GM12872 (cell line): ENCODE data around the gene DYNLL1.

Experiments
- CTCF ChIP-seq: IDR thresholded peaks from 3 replicates; pipeline ENCODE4 v1.5.1; 2011; ENCODE audit warnings: low read depth, mild to moderate bottlenecking, low read length, moderate library complexity; ENCODE audit not compliant: insufficient read depth

Gene DYNLL1

GRCh38 chr12:120539303-120539702 is 43.4 kb downstream of the DYNLL1 start:
- TF ChIP-seq CTCF, result no peak

- TF ChIP-seq CTCF, result no peak
Measured at GRCh38 chr12:120540445-120540844, 44.5 kb downstream of the DYNLL1 start.

GRCh38 chr12:120542166-120542565 is 46.3 kb downstream of the DYNLL1 start:
- no peak for TF ChIP-seq CTCF

GRCh38 chr12:120544691-120545090 is 48.8 kb downstream of the DYNLL1 start:
- no peak for TF ChIP-seq CTCF

GRCh38 chr12:120546050-120546386 is 50.1 kb downstream of the DYNLL1 start:
- TF ChIP-seq CTCF, result no peak
